HFF-Myc (cell line): Measurements from ENCODE around the gene CCDC192.

Experiments used
- DNase-seq: peaks from one replicate; pipeline ENCODE4 v3.0.0-alpha.2; 2011; ENCODE audit warnings: low read depth; ENCODE audit errors: extremely low read depth
- H3K4me3 ChIP-seq: replicated peaks from 2 replicates; pipeline ENCODE4 v1.5.1; 2011; ENCODE audit warnings: low read depth, mild to moderate bottlenecking, control low read depth, low read length
- CTCF ChIP-seq: IDR thresholded peaks from 2 replicates; pipeline ENCODE4 v1.5.1; 2012; ENCODE audit warnings: mild to moderate bottlenecking, low read depth, low read length, control low read depth; ENCODE audit errors: missing control alignments

CCDC192 gene

GRCh38 chr5:127987354-127988145 is 284.4 kb downstream of the CCDC192 start:
- no peak overlapping the region for H3K4me3 ChIP-seq
- TF ChIP-seq CTCF: no peak
- DNase-seq: peak; percentile 50

GRCh38 chr5:127988146-127988760 is 285.1 kb downstream of the CCDC192 start:
- TF ChIP-seq CTCF: no peak
- peak; percentile 96 for DNase-seq
- no peak overlapping the region for H3K4me3 ChIP-seq
